GM10266 (cell line): ENCODE data around the gene ZBTB16.

Experiments
- DNase-seq: peaks from one replicate; pipeline ENCODE4 v3.0.0; 2012; ENCODE audit errors: extremely low spot score
- TF ChIP-seq, protein P1 (sequence below): IDR thresholded peaks from 2 replicates; pipeline ENCODE4 v1.5.1; 2012; ENCODE audit warnings: mild to moderate bottlenecking, low read depth; ENCODE audit not compliant: control insufficient read depth, insufficient read depth; ENCODE audit errors: missing control alignments

Gene ZBTB16

DNA sequence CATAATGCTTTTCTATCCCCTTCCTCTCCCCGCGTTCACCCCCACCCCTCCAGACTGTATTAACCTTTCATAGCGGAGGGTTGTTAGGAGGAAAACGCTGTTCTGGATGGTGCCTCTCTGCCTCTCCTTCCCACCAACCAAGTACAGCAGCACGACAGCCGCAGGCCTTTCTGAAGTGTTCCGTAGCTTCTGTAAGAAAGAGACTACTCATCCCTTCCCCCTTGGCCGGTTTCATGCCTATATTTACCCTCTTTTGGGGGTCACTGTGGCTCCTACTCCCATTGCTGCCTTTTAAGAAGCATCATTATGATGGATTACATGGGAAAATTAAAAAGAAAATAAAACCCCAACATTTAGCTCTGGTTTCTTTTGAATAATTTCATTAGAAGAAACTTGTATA is 46.5 kb downstream of the ZBTB16 start:
- TF ChIP-seq, protein P1, sequence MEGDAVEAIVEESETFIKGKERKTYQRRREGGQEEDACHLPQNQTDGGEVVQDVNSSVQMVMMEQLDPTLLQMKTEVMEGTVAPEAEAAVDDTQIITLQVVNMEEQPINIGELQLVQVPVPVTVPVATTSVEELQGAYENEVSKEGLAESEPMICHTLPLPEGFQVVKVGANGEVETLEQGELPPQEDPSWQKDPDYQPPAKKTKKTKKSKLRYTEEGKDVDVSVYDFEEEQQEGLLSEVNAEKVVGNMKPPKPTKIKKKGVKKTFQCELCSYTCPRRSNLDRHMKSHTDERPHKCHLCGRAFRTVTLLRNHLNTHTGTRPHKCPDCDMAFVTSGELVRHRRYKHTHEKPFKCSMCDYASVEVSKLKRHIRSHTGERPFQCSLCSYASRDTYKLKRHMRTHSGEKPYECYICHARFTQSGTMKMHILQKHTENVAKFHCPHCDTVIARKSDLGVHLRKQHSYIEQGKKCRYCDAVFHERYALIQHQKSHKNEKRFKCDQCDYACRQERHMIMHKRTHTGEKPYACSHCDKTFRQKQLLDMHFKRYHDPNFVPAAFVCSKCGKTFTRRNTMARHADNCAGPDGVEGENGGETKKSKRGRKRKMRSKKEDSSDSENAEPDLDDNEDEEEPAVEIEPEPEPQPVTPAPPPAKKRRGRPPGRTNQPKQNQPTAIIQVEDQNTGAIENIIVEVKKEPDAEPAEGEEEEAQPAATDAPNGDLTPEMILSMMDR: no peak
- no peak for DNase-seq

- TF ChIP-seq, protein P1: no peak
- no peak for DNase-seq
Measured at GRCh38 chr11:114106986-114107385, 47.5 kb downstream of the ZBTB16 start.

DNA sequence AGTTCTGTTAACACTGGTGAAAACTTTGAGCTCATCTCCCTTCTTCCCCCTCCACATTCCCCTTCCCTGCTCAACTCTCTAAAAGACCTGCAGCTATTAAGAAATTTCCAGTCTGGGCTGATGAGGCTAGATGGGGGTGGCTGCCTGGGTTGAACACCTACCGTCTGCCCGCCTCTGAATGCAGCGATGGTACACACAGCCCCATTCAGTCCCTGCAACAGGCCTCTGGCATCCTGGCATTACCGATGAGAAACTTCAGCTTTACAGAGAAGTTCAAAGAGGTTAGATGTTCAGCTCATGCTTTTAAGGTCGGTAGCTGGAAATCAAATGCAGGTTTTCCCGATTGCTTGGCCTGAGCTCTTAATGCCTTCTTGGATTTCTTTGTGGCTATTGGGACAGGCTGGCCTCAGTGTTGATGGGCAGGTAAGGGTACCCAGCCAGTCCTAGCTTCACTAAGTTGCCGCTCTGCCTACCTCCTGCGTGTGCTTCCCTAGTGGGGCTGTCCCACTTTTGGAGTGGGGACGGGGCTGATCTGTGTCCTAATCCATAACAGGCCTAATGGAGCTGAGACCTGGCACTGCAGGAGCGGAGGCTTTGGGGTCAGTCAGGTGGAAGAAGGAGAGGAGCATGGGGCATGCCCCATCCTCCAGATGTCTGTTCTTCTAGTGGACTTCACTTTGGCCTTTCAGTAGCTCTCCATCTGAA is 49.1 kb downstream of the ZBTB16 start:
- TF ChIP-seq, protein P1: no peak

DNA sequence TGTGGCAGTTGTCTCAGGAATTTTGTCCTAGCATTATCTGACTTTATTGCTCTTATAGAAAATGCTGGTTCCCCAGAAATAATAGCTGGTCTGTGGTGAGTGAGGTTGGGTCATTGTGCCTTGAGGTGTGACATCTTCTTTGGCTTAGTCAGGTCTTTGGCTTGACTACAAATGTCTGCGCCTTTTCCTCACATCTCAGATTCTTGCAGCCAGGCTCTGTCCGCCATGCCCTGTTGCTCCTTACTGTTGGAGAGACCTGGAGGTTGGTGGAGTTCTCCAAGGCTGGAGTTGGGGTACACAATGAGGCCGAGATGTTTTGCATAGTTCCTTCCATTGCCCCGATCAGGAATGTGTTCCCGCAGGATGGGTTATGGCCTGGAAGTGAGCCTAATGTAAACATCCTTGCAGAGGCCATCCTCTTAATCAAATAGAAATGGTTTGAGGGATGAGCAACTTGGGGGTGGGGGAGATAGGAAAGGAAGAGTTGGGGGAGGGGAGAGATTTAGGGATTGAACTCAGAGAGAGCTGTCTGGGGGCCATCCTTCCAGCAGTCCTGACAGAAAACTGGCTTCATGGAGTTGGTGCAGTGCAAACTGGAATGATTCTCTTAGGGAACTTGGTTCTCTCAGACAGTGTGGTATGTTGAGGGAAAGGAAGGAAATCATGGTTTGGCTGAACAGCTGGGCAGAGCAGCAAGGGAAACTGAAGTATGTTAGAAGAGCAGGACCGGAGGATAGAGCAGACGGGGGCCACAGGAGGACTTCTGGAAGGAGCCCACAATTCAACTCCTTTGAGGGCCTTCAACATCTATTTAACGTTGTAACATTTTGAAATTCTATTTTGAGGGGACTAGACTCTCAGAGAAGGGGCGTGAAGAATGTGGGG is 49.9 kb downstream of the ZBTB16 start:
- TF ChIP-seq, protein P1: no peak
- DNase-seq: no peak

More for the DNA sequence above, 49.1 kb downstream of the ZBTB16 start:
- DNase-seq: no peak

GRCh38 chr11:114110123-114110522 is 50.6 kb downstream of the ZBTB16 start:
- TF ChIP-seq, protein P1: no peak
- no peak for DNase-seq

DNA sequence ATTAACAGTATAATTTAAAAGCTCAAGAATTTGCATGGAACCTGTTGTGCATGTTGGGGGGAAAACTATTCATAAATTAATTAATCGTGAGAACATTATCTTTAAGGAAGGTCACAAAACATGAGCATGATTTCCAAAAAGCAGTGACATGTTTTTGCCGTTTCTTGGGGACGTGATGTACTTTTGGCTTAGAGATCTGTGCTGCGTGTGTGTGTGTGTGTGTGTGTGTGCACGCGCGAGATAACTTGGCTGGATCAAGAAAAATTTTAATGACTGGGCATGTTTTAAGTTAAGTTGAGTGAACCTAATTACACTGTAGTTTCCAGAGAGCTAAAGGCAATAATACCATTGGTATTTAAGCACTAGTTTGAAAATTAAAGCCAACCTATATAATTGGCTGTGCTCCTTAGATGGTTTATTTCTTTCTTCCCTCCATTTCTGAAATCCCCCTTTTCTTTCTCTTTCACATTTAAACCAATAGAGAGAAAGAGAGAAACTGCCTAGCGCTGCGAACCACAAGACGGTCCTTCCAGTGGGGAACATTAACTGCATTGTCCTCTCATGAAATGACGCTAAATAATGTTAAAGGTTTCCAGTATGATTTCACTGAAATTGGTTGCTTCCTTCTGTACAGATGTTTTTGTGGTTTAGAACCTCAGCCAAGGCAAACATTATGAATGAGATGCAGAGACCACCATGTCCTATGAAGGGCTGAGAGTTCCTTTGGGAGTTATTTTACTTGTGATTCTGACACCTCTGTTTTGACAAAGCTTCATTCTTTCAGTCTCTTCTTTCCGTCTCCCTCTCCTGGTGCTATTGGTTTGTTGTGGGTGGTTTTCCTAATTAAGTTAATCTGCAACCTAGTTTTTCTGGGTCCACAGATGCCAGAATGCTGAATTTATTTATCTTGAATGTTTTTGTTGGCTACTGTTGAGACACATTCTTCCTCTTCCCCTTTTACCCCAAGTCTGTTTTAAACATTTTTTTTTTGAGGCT is 51.7 kb downstream of the ZBTB16 start:
- no peak for DNase-seq
- TF ChIP-seq, protein P1: no peak
